Sciatic nerve (tissue), 2 donors: ENCODE results near the gene ZBTB42. TPM values are rescaled to one million over a fixed set of nuclear protein-coding genes. Genes with fewer than 3 reads are reported as not detected.
"Not testable (repeated sequence)": the region's sequence is repeated elsewhere in the genome, so short reads cannot be mapped to it uniquely, and the experiment has no call there.

Experiments
- ATAC-seq: fragments of 200-7000 bp; cut with Tn5 transposase; one replicate; pipeline ENCODE4 v1.9.1; 2020; ENCODE audit warnings: mild to moderate bottlenecking, moderate library complexity
- DNase-seq: peaks from one replicate; pipeline ENCODE4 v3.0.0-alpha.2; 2020; ENCODE audit warnings: low spot score
- intact Hi-C: fragments of 100-400 bp; cut with DNase I; formaldehyde crosslinking; loops from one replicate; pipeline ENCODE4 v1.14.2; 2022
- total RNA-seq: library from RNA; stranded (reverse); fragmentation: NEBNext Ultra II Directional; extraction: Animal tissue kit (Norgen Biotek cat#: 25700); gene quantifications from one replicate; pipeline ENCODE4 v1.2.1, GENCODE V29; 2021
- donor health status: DM: no; HTN: no; CAD: no.
- donor health status: DM: no; HTN: no; CAD: no.

The ZBTB42 gene
- total RNA-seq, 1 donor from 2014 or later = 3.6 TPM

GRCh38 chr14:104821229-104821945, 20.5 kb downstream of the ZBTB42 start:
- DNase-seq = peak; percentile 48
- ATAC-seq = no peak
- intact Hi-C loops = loop anchor here (5.0 kb wide), 1 partner anchor 54 kb away; no protein-coding TSS in a partner anchor

DNA sequence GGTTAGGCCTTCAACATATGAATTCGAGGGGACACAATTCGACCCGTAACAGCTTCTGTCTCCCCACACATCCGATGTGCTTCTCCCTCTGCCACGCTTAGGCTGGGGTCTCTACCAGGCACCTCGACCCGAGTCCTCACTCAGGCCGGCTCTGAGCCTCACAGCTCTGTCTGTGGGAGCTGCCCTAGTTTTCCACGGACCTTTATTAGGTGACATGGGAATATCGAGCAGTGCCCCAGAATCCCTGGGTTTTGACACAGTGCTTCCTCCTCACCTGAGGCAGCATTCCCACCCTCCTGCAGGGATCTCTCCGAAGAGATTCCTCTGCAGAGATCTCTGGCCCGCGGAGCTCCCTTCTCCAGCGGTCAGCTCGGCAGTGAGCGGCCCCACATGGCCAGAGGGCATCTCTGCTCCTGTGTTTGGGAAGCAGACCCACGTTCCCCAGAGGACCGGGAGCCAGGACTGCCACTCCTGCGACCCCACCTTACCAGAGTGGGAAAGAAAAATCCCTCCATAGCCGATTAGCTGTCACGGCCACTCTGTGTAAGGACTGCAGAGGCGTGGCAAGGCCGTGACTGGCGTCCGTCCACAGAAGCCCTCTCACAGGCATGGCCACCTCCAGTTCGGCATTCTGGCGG, 21.2 kb downstream of the ZBTB42 start:
- DNase-seq (peak; percentile 56), ATAC-seq (no peak)
- intact Hi-C loops = loop anchor here (5.0 kb wide), 1 partner anchor 55 kb away; no protein-coding TSS in a partner anchor

DNA sequence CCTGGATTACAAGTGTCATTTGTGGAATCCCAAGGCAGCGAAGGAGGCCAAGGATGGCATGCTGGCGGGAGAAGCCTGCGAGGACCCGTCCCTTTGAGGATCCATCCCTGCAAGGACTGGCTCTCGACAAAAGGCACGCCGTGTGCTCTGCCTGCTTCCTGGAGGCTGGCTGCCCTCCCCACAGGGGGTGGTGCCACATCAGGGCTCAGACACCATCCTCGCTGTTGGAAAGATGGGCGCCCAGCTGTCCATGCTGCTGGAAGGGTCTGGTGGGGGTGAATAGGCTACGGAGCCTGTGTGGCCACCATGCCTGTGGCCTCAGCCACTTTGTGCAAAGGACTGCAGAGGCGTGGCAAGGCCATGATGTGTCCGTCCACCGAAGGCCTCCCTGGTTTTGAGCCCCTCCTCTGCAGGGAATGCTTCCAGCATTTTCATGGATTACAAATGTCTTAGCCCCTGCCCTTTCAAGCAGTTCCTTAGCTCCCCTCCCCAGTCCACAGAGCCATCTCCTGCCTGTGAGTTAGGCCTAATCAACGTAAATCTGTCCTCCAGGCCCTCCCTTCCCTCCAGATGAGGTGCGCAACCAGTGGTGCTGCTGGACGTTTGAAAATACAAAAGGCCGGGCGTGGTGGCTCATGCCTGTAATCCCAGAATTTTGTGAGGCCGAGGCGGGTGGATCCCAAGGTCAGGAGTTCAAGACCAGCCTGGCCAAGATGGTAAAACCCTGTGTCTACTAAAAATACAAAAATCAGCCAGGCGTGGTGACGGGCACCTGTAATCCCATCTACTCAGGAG, 22.1 kb downstream of the ZBTB42 start:
- no peak for ATAC-seq
- intact Hi-C loops = loop anchor here (5.0 kb wide), 1 partner anchor 56 kb away; no protein-coding TSS in a partner anchor
- DNase-seq = peak; percentile 49

- intact Hi-C loops = loop anchor here (5.0 kb wide), 1 partner anchor 57 kb away; no protein-coding TSS in a partner anchor
- DNase-seq (peak; percentile 3), ATAC-seq (no peak)
These were observed 23.6 kb downstream of the ZBTB42 start for GRCh38 chr14:104824353-104824997.

GRCh38 chr14:104826189-104826860, 25.4 kb downstream of the ZBTB42 start:
- ATAC-seq (peak; percentile 93), DNase-seq (peak; percentile 97)
- intact Hi-C loops = no loop called here

- intact Hi-C loops = no loop called here
- no peak for DNase-seq
- no peak for ATAC-seq
These were observed 25.9 kb downstream of the ZBTB42 start for GRCh38 chr14:104826861-104827176.

GRCh38 chr14:104827177-104828055, 26.5 kb downstream of the ZBTB42 start:
- DNase-seq (peak; percentile 65), ATAC-seq (peak; percentile 63)
- intact Hi-C loops = no loop called here

DNA sequence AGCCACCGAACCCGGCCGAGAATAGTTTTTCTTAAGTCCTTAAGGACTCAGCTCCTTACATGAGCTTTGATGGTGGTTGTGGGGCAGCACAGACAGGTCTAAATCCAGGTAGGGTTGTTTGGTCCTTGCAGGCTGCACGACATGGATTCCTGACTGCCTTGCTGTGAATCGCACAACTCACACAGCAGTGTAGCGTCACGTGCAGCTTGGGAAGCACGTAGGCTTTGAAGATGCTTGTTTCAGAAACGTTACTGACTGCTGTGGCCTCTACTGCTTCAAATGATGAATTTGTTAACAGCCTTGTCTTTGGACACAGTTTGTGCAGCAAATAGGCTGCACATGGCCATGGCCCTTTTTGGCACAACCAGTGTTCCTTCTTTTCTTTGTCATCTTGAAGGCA, 29.9 kb downstream of the ZBTB42 start:
- DNase-seq = no peak
- intact Hi-C loops = no loop called here
- ATAC-seq = no peak

- ATAC-seq, DNase-seq, intact Hi-C loops: not testable (repeated sequence)
These were observed 35.5 kb downstream of the ZBTB42 start for GRCh38 chr14:104836171-104836935.

DNA sequence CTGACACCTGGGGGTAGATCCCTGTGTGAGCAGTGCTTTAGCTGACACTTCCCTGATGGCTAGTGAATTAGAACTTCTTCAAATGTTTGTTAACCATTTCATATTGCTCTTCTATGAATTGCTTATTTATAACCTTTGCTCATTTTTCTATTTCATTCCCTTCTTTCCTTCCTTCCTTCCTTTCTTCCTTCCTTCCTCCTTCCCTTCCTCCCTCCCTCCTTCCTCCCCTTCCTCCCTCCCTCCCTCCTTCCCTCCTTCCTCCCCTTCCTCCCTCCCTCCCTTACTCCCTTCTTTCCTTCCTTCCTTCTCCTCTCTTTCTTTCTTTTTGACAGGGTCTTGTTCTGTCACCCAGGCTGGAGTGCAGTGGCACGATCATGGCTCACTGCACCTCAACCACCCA, 40.8 kb downstream of the ZBTB42 start:
- intact Hi-C loops = no loop called here
- DNase-seq = no peak
- ATAC-seq = no peak

- intact Hi-C loops = no loop called here
- DNase-seq (no peak), ATAC-seq (no peak)
These were observed 42.1 kb downstream of the ZBTB42 start for GRCh38 chr14:104843006-104843405.

DNA sequence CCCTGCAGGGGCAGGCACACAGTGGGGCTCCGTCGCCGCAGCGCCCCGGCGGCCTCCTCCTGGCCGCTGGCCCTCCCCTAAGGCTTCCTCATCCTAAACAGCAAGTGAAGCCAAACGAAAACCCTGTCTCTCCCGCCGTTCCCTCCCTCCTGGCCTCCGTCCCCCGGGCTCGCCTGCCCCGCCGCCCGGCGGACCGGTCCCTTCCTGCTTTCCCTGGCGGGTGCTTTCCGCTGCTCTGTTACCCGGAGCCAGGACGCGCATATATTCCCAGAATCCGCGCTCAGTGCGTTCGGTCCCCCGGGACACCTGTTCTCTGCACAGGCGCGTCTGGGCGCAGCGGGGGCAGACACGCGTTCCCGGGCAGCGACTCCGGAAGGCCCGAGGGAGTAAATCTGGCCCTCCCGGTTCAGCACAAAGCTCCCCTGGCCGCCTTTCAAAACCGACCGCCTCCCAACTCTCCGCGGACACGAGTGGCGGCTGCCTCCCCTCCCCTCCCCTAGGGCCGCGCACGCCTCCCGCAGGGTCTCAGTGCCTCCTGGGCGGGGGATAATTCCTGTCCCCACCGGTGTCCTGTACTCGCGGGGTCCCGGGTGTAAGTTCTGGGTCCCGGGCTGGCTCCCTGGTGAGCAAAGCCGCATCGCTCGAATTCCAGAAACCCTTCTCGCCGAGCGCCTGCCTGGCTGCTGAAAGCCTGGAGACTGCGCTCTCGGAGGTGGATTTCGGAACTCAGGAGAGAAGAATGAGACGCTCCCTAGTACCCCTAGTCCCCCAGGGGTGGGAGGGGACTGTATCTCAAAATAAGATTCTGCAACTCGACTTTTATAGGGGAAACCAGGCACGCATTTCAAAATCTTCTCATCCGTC, 42.8 kb downstream of the ZBTB42 start:
- no peak for DNase-seq
- intact Hi-C loops = no loop called here
- peak; percentile 34 for ATAC-seq

DNA sequence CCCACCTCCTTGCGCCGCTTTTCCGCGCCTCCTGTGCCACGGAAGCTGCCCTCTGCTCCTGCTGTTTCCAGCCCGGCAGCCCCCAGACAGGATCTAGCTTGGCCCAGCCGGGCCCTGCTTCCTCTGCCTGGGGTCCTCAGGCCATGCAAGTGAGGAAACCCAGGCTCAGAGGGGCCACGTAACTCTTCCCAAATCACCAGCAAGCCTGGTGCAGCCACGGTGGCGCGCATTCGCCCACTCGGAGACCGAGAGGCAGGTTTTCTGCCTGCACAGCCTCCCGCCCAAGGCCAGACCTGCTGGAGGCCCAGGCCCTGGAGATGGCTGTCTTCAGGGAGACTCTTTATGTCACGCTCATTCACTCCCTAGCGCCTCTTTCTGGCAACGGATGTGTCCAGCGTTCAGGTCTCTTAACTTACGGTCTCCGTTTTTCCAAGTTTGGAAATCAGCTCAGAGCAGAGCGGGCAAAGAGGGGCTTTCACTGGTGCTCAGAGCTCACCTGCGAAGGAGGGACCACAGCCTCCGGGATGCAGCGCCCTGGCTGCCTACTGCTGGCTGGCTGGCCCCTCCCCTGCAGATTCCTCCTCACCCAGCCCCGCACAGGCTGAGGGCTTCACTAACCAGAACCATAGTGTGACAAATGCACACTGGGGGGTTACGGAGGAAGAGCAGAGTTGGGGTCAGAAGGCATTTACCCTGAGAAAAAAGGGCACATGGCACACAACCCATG, 43.6 kb downstream of the ZBTB42 start:
- DNase-seq (no peak), ATAC-seq (peak; percentile 30)
- intact Hi-C loops = no loop called here

GRCh38 chr14:104845033-104845666, 44.2 kb downstream of the ZBTB42 start:
- intact Hi-C loops = no loop called here
- ATAC-seq (no peak), DNase-seq (no peak)

- ATAC-seq = no peak
- intact Hi-C loops = no loop called here
- no peak for DNase-seq
These were observed 45.0 kb downstream of the ZBTB42 start for GRCh38 chr14:104845834-104846441.
